HepG2 (cell line): ENCODE data around the gene PLEKHN1. TPM values are rescaled to one million over a fixed set of nuclear protein-coding genes. Genes with fewer than 3 reads are reported as not detected.

Experiments
- AKNA ChIP-seq: sonication (generic); formaldehyde crosslinking; IDR thresholded peaks from 2 replicates; pipeline ENCODE4 v1.4.0; 2020; ENCODE audit warnings: missing genetic modification reagents, borderline replicate concordance
- ARID2 ChIP-seq: sonication (generic); formaldehyde crosslinking; IDR thresholded peaks from 2 replicates; pipeline ENCODE4 v1.8.1; 2022; ENCODE audit warnings: mild to moderate bottlenecking, missing genetic modification reagents, borderline replicate concordance
- ATF7-NPFF ChIP-seq: sonication (generic); formaldehyde crosslinking; IDR thresholded peaks from 2 replicates; pipeline ENCODE4 v1.8.1; 2023; ENCODE audit warnings: mild to moderate bottlenecking, low read depth, missing genetic modification reagents, moderate library complexity
- FIP1L1 ChIP-seq: fragments of 200-400 bp; formaldehyde crosslinking; IDR thresholded peaks from 2 replicates; pipeline ENCODE4 v1.6.1; 2018; ENCODE audit warnings: low read depth, mild to moderate bottlenecking, low read length, moderate library complexity, borderline replicate concordance; ENCODE audit not compliant: insufficient read depth
- FOXC1 ChIP-seq: sonication (generic); formaldehyde crosslinking; IDR thresholded peaks from 2 replicates; pipeline ENCODE4 v1.8.0; 2022; ENCODE audit warnings: mild to moderate bottlenecking, missing genetic modification reagents, borderline replicate concordance
- MED13 ChIP-seq: sonication (generic); formaldehyde crosslinking; IDR thresholded peaks from 2 replicates; pipeline ENCODE4 v1.5.0; 2020; ENCODE audit warnings: missing genetic modification reagents
- NFIC ChIP-seq: IDR thresholded peaks from 2 replicates; pipeline ENCODE4 v1.6.1; 2012; ENCODE audit warnings: mild to moderate bottlenecking, low read length, inconsistent platforms
- PHF8 ChIP-seq: sonication (generic); formaldehyde crosslinking; IDR thresholded peaks from 2 replicates; pipeline ENCODE4 v1.5.0; 2020; ENCODE audit warnings: missing genetic modification reagents
- RBM22 ChIP-seq: fragments of 200-400 bp; formaldehyde crosslinking; optimal IDR thresholded peaks from 2 replicates; pipeline ENCODE3; 2017; ENCODE audit warnings: mild to moderate bottlenecking, low read length, moderate library complexity
- WIZ ChIP-seq: sonication (generic); formaldehyde crosslinking; IDR thresholded peaks from 2 replicates; pipeline ENCODE4 v1.5.1; 2020; ENCODE audit warnings: mild to moderate bottlenecking, missing genetic modification reagents
- ZBTB10 ChIP-seq: sonication (generic); formaldehyde crosslinking; IDR thresholded peaks from 2 replicates; pipeline ENCODE4 v1.4.0; 2020; ENCODE audit warnings: missing genetic modification reagents, borderline replicate concordance
- ZC3H4 ChIP-seq: sonication (generic); formaldehyde crosslinking; IDR thresholded peaks from 2 replicates; pipeline ENCODE4 v1.4.0; 2020; ENCODE audit warnings: missing genetic modification reagents, borderline replicate concordance
- ZGPAT ChIP-seq: IDR thresholded peaks from 2 replicates; pipeline ENCODE4 v1.6.1; 2016; ENCODE audit warnings: mild to moderate bottlenecking
- ZNF580 ChIP-seq: IDR thresholded peaks from 2 replicates; pipeline ENCODE4 v1.6.1; 2016; ENCODE audit warnings: low read depth, borderline replicate concordance
- ZNF605 ChIP-seq: sonication (generic); formaldehyde crosslinking; IDR thresholded peaks from 2 replicates; pipeline ENCODE4 v1.8.0; 2022; ENCODE audit warnings: mild to moderate bottlenecking, missing genetic modification reagents
- ZNF710 ChIP-seq: sonication (generic); formaldehyde crosslinking; IDR thresholded peaks from 2 replicates; pipeline ENCODE4 v1.5.0; 2020; ENCODE audit warnings: mild to moderate bottlenecking, missing genetic modification reagents, borderline replicate concordance
- ZNF761 ChIP-seq: sonication (generic); formaldehyde crosslinking; conservative IDR thresholded peaks from 2 replicates; pipeline ENCODE4 v1.4.0; 2020; ENCODE audit warnings: mild to moderate bottlenecking, missing genetic modification reagents
- polyA plus RNA-seq, 8 experiments: library from polyadenylated mRNA; depleted of rRNA in 3 of 8; stranded (reverse) in 7 of 8; unstranded in 1 of 8; fragments of >200 nt; fragmentation: Illumina TruSeq in 4 of 8; extraction: Trizol in 4 of 8; gene quantifications; 2 replicates each; pipeline versions ENCODE4 v1.2.1 to v1.2.3, GENCODE V29; 2011 to 2016; ENCODE audit warnings: low read depth in 4 of 8, missing spikeins in 1 of 8, mixed read lengths in 1 of 8; ENCODE audit not compliant: insufficient read depth in 1 of 8
- total RNA-seq, 5 experiments: library from RNA; depleted of rRNA; stranded (reverse); fragments of >200 nt; fragmentation: Illumina TruSeq; extraction: Trizol; gene quantifications; 2 replicates each; pipeline ENCODE4 v1.2.3, GENCODE V29; 2016; ENCODE audit warnings: low read depth in 1 of 5

The PLEKHN1 gene
- total and polyA plus RNA-seq, 2 of the 13 experiments (the other 11 are each of a cell fraction or from before 2014, with no cell fraction given) = 0.42 to 0.58 TPM

GRCh38 chr1:998995-999724 is 32.9 kb downstream of the PLEKHN1 start (continued):
- no peak for TF ChIP-seq ZBTB10 (CRISPR knock-in tag)
- no peak for TF ChIP-seq ZNF710 (CRISPR knock-in tag)
- TF ChIP-seq WIZ (CRISPR knock-in tag) = no peak
- 0 out of 2 replicates have a peak, but pooled peaks have one; percentile 10 for TF ChIP-seq FIP1L1
- no peak for TF ChIP-seq RBM22
- TF ChIP-seq ZNF761 (CRISPR knock-in tag) = no peak
- TF ChIP-seq FOXC1 (CRISPR knock-in tag) = peak; percentile 44; the same call in 1 of the 2 replicates
- 0 out of 2 replicates have a peak, but pooled peaks have one; percentile 20 for TF ChIP-seq MED13 (CRISPR knock-in tag)
- TF ChIP-seq ATF7-NPFF = peak; percentile 52; the same call in 1 of the 2 replicates
- no peak for TF ChIP-seq ZGPAT (CRISPR knock-in tag)
- no peak for TF ChIP-seq PHF8 (CRISPR knock-in tag)
- no peak for TF ChIP-seq NFIC
- TF ChIP-seq ZC3H4 = no peak
- TF ChIP-seq ARID2 (CRISPR knock-in tag) = no peak
- peak; percentile 37; the same call in 1 of the 2 replicates for TF ChIP-seq ZNF605
- no peak for TF ChIP-seq AKNA
- TF ChIP-seq ZNF580 = no peak
